HepG2 (cell line): Measurements from ENCODE around the gene SUN1. TPM values are rescaled to one million over a fixed set of nuclear protein-coding genes. Genes with fewer than 3 reads are reported as not detected.

Experiments
- ATF7-NPFF ChIP-seq: sonication (generic); formaldehyde crosslinking; IDR thresholded peaks from 2 replicates; pipeline ENCODE4 v1.8.1; 2023; ENCODE audit warnings: mild to moderate bottlenecking, low read depth, missing genetic modification reagents, moderate library complexity
- CHD2 ChIP-seq: IDR thresholded peaks from 2 replicates; pipeline ENCODE4 v1.6.1; 2011; ENCODE audit warnings: low read depth, low read length, improper control_type of control experiment
- FUBP1 ChIP-seq: sonication (generic); formaldehyde crosslinking; IDR thresholded peaks from 2 replicates; pipeline ENCODE4 v1.5.1; 2020; ENCODE audit warnings: missing genetic modification reagents, mild to moderate bottlenecking, borderline replicate concordance
- GABPB1 ChIP-seq: IDR thresholded peaks from 2 replicates; pipeline ENCODE4 v1.6.1; 2016; ENCODE audit warnings: mild to moderate bottlenecking, missing genetic modification reagents, moderate library complexity, missing compliant biosample characterization
- GMEB2 ChIP-seq: IDR thresholded peaks from 2 replicates; pipeline ENCODE4 v1.6.1; 2016; ENCODE audit warnings: missing biosample characterization, missing genetic modification reagents, low read depth
- HDAC1 ChIP-seq: sonication (generic); formaldehyde crosslinking; IDR thresholded peaks from 2 replicates; pipeline ENCODE4 v1.5.1; 2020; ENCODE audit warnings: mild to moderate bottlenecking, missing genetic modification reagents
- NFATC3 ChIP-seq: sonication (generic); formaldehyde crosslinking; IDR thresholded peaks from 2 replicates; pipeline ENCODE4 v1.5.1; 2020; ENCODE audit warnings: mild to moderate bottlenecking, missing genetic modification reagents
- SKI ChIP-seq: fragments of 450-650 bp; IDR thresholded peaks from one replicate; pipeline ENCODE4 v1.6.1; 2018; ENCODE audit warnings: mild to moderate bottlenecking; ENCODE audit not compliant: partially characterized antibody
- SNRNP70 ChIP-seq: fragments of 200-400 bp; formaldehyde crosslinking; IDR thresholded peaks from 2 replicates; pipeline ENCODE4 v1.6.1; 2017; ENCODE audit warnings: mild to moderate bottlenecking, low read depth, low read length, moderate library complexity
- SP5 ChIP-seq: IDR thresholded peaks from 2 replicates; pipeline ENCODE4 v1.6.1; 2016; ENCODE audit warnings: low read depth, borderline replicate concordance
- TBX2 ChIP-seq: sonication (generic); formaldehyde crosslinking; IDR thresholded peaks from 2 replicates; pipeline ENCODE4 v1.5.0; 2020; ENCODE audit warnings: missing genetic modification reagents, mild to moderate bottlenecking, borderline replicate concordance
- TBX3 ChIP-seq: fragments of 450-650 bp; IDR thresholded peaks from 2 replicates; pipeline ENCODE4 v1.6.1; 2017; ENCODE audit warnings: antibody characterized with exemption, mild to moderate bottlenecking, inconsistent platforms, borderline replicate concordance
- ZFP37 ChIP-seq: sonication (generic); formaldehyde crosslinking; IDR thresholded peaks from 2 replicates; pipeline ENCODE4 v1.4.0; 2020; ENCODE audit warnings: missing genetic modification reagents, borderline replicate concordance
- ZNF207 ChIP-seq: fragments of 450-650 bp; IDR thresholded peaks from 2 replicates; pipeline ENCODE4 v1.6.1; 2016; ENCODE audit warnings: antibody characterized with exemption, borderline replicate concordance
- ZNF343 ChIP-seq: sonication (generic); formaldehyde crosslinking; IDR thresholded peaks from 2 replicates; pipeline ENCODE4 v1.4.0; 2020; ENCODE audit warnings: mild to moderate bottlenecking, missing genetic modification reagents
- ZNF607 ChIP-seq: sonication (generic); formaldehyde crosslinking; IDR thresholded peaks from 2 replicates; pipeline ENCODE4 v1.5.1; 2020; ENCODE audit warnings: missing genetic modification reagents, mild to moderate bottlenecking, borderline replicate concordance
- ZNF724P ChIP-seq: sonication (generic); formaldehyde crosslinking; IDR thresholded peaks from 2 replicates; pipeline ENCODE4 v1.8.0; 2022; ENCODE audit warnings: missing genetic modification reagents, borderline replicate concordance
- ZNF776 ChIP-seq: sonication (generic); formaldehyde crosslinking; IDR thresholded peaks from 2 replicates; pipeline ENCODE4 v1.4.0; 2020; ENCODE audit warnings: mild to moderate bottlenecking, missing genetic modification reagents
- polyA plus RNA-seq, 8 experiments: library from polyadenylated mRNA; depleted of rRNA in 3 of 8; stranded (reverse) in 7 of 8; unstranded in 1 of 8; fragments of >200 nt; fragmentation: Illumina TruSeq in 4 of 8; extraction: Trizol in 4 of 8; gene quantifications; 2 replicates each; pipeline versions ENCODE4 v1.2.1 to v1.2.3, GENCODE V29; 2011 to 2016; ENCODE audit warnings: low read depth in 4 of 8, missing spikeins in 1 of 8, mixed read lengths in 1 of 8; ENCODE audit not compliant: insufficient read depth in 1 of 8
- total RNA-seq, 5 experiments: library from RNA; depleted of rRNA; stranded (reverse); fragments of >200 nt; fragmentation: Illumina TruSeq; extraction: Trizol; gene quantifications; 2 replicates each; pipeline ENCODE4 v1.2.3, GENCODE V29; 2016; ENCODE audit warnings: low read depth in 1 of 5
- TF ChIP-seq, protein P1 (sequence below): sonication (generic); formaldehyde crosslinking; IDR thresholded peaks from 2 replicates; pipeline ENCODE4 v1.4.0; 2020; ENCODE audit warnings: mild to moderate bottlenecking, low read depth, missing genetic modification reagents
- TF ChIP-seq, protein P2 (sequence below): sonication (generic); formaldehyde crosslinking; IDR thresholded peaks from 2 replicates; pipeline ENCODE4 v1.5.1; 2020; ENCODE audit warnings: missing genetic modification reagents, mild to moderate bottlenecking, borderline replicate concordance
- TF ChIP-seq, protein P3 (sequence below): sonication (generic); formaldehyde crosslinking; IDR thresholded peaks from 2 replicates; pipeline ENCODE4 v1.4.0; 2020; ENCODE audit warnings: missing genetic modification reagents

SUN1 gene
- total and polyA plus RNA-seq, 2 of the 13 experiments (the other 11 are each of a cell fraction or from before 2014, with no cell fraction given): 47.0 to 126 TPM

- peak; percentile 84; the same call in 1 of the 2 replicates for TF ChIP-seq ZNF776
- TF ChIP-seq, protein P1, sequence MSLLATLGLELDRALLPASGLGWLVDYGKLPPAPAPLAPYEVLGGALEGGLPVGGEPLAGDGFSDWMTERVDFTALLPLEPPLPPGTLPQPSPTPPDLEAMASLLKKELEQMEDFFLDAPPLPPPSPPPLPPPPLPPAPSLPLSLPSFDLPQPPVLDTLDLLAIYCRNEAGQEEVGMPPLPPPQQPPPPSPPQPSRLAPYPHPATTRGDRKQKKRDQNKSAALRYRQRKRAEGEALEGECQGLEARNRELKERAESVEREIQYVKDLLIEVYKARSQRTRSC (CRISPR knock-in tag): no peak
- peak; percentile 72 for TF ChIP-seq SKI
- TF ChIP-seq ZNF207: no peak
- peak; percentile 75; the same call in 1 of the 2 replicates for TF ChIP-seq ZNF724P (CRISPR knock-in tag)
- no peak for TF ChIP-seq CHD2
- TF ChIP-seq FUBP1 (CRISPR knock-in tag): no peak; the same call in 1 of the 2 replicates
- TF ChIP-seq, protein P2, sequence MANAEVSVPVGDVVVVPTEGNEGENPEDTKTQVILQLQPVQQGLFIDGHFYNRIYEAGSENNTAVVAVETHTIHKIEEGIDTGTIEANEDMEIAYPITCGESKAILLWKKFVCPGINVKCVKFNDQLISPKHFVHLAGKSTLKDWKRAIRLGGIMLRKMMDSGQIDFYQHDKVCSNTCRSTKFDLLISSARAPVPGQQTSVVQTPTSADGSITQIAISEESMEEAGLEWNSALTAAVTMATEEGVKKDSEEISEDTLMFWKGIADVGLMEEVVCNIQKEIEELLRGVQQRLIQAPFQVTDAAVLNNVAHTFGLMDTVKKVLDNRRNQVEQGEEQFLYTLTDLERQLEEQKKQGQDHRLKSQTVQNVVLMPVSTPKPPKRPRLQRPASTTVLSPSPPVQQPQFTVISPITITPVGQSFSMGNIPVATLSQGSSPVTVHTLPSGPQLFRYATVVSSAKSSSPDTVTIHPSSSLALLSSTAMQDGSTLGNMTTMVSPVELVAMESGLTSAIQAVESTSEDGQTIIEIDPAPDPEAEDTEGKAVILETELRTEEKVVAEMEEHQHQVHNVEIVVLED (CRISPR knock-in tag): peak; percentile 92
- no peak for TF ChIP-seq NFATC3
- peak; percentile 80; the same call in 1 of the 2 replicates for TF ChIP-seq ZNF607 (CRISPR knock-in tag)
- TF ChIP-seq TBX3: no peak
- TF ChIP-seq TBX2 (CRISPR knock-in tag): peak; percentile 58
- no peak for TF ChIP-seq ZFP37 (CRISPR knock-in tag)
- TF ChIP-seq, protein P3, sequence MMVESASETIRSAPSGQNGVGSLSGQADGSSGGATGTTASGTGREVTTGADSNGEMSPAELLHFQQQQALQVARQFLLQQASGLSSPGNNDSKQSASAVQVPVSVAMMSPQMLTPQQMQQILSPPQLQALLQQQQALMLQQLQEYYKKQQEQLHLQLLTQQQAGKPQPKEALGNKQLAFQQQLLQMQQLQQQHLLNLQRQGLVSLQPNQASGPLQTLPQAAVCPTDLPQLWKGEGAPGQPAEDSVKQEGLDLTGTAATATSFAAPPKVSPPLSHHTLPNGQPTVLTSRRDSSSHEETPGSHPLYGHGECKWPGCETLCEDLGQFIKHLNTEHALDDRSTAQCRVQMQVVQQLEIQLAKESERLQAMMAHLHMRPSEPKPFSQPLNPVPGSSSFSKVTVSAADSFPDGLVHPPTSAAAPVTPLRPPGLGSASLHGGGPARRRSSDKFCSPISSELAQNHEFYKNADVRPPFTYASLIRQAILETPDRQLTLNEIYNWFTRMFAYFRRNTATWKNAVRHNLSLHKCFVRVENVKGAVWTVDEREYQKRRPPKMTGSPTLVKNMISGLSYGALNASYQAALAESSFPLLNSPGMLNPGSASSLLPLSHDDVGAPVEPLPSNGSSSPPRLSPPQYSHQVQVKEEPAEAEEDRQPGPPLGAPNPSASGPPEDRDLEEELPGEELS (CRISPR knock-in tag): peak; percentile 51; the same call in 1 of the 2 replicates
- TF ChIP-seq GABPB1 (CRISPR knock-in tag): peak; percentile 82
- peak; percentile 93; the same call in 1 of the 2 replicates for TF ChIP-seq ATF7-NPFF
- no peak for TF ChIP-seq ZNF343 (CRISPR knock-in tag)
- TF ChIP-seq SNRNP70: no peak
- TF ChIP-seq SP5: peak; percentile 92
- 0 out of 2 replicates have a peak, but pooled peaks have one; percentile 43 for TF ChIP-seq GMEB2 (CRISPR knock-in tag)
- TF ChIP-seq HDAC1 (CRISPR knock-in tag): peak; percentile 75
Observed at GRCh38 chr7:876077-876971, 44.0 kb downstream of the SUN1 start, which contains the start of gene GET4 (continued).
